Ramos (cell line): ENCODE measurements around the gene DAB1.
"Not testable (repeated sequence)": the region's sequence is repeated elsewhere in the genome, so short reads cannot be mapped to it uniquely, and the experiment has no call there.

Source experiments
- in situ Hi-C: fragments of 300-500 bp; cut with MboI; formaldehyde crosslinking; loops from one replicate; pipeline ENCODE4 v1.14.3; 2022; ENCODE audit warnings: low sequenced_read_pairs; ENCODE audit not compliant: unreplicated experiment

The DAB1 gene

GRCh38 chr1:57238233-57238781, 185.6 kb downstream of the DAB1 start:
- in situ Hi-C loops: no loop called here

GRCh38 chr1:57235730-57236510, 187.9 kb downstream of the DAB1 start:
- in situ Hi-C loops: no loop called here

- in situ Hi-C loops: no loop called here
Observed at GRCh38 chr1:57234459-57234858, 189.4 kb downstream of the DAB1 start.

GRCh38 chr1:57232500-57232899, 191.4 kb downstream of the DAB1 start:
- in situ Hi-C loops: no loop called here

GRCh38 chr1:57229998-57230397, 193.9 kb downstream of the DAB1 start:
- in situ Hi-C loops: no loop called here

GRCh38 chr1:57229076-57229475, 194.8 kb downstream of the DAB1 start:
- in situ Hi-C loops: no loop called here

- in situ Hi-C loops: no loop called here
Observed at GRCh38 chr1:57222801-57223200, 201.1 kb downstream of the DAB1 start.

GRCh38 chr1:57222307-57222706, 201.6 kb downstream of the DAB1 start:
- in situ Hi-C loops: no loop called here

GRCh38 chr1:57220905-57221304, 203.0 kb downstream of the DAB1 start:
- in situ Hi-C loops: not testable (repeated sequence)

GRCh38 chr1:57218487-57219079, 205.3 kb downstream of the DAB1 start:
- in situ Hi-C loops: no loop called here

GRCh38 chr1:57217905-57218304, 206.0 kb downstream of the DAB1 start:
- in situ Hi-C loops: no loop called here

GRCh38 chr1:57214951-57215575, 208.8 kb downstream of the DAB1 start:
- in situ Hi-C loops: no loop called here

- in situ Hi-C loops: no loop called here
Observed at GRCh38 chr1:57210881-57211280, 213.0 kb downstream of the DAB1 start.

GRCh38 chr1:57209495-57209894, 214.4 kb downstream of the DAB1 start:
- in situ Hi-C loops: no loop called here

- in situ Hi-C loops: no loop called here
Observed at GRCh38 chr1:57208741-57209302, 215.0 kb downstream of the DAB1 start.

- in situ Hi-C loops: no loop called here
Observed at GRCh38 chr1:57206038-57206437, 217.8 kb downstream of the DAB1 start.

GRCh38 chr1:57204942-57205787, 218.7 kb downstream of the DAB1 start:
- in situ Hi-C loops: no loop called here

- in situ Hi-C loops: no loop called here
Observed at GRCh38 chr1:57204091-57204490, 219.8 kb downstream of the DAB1 start.

GRCh38 chr1:57202241-57202640, 221.6 kb downstream of the DAB1 start:
- in situ Hi-C loops: no loop called here

- in situ Hi-C loops: no loop called here
Observed at GRCh38 chr1:57198912-57199311, 224.9 kb downstream of the DAB1 start.
